K562 (cell line): ENCODE measurements around the gene CDPF1. TPM values are rescaled to one million over a fixed set of nuclear protein-coding genes. Genes with fewer than 3 reads are reported as not detected.

Experiments used
- ATAC-seq: fragments of 200-7000 bp; cut with Tn5 transposase; 3 replicates; pipeline ENCODE4 v1.9.1; 2020; ENCODE audit warnings: moderate library complexity
- BruUV-seq: library from RNA; stranded (reverse); fragments of 400-500 nt; replicated peaks from 2 replicates; lab custom pipeline; 2021; lab: Mats Ljungman, UMichigan
- CTCF ChIA-PET: fragments of 300-600 bp; formaldehyde crosslinking; extraction: SDS; loops from one replicate; lab custom pipeline; 2021; ENCODE audit warnings: low intra/inter-chr PET ratio; lab: Yijun Ruan, JAX
- POLR2A ChIA-PET: fragments of 300-600, 350-650 bp; sonication (Branson Sonifier 250); formaldehyde crosslinking; extraction: SDS; loops from one replicate; lab custom pipeline; 2021; ENCODE audit warnings: antibody characterized with exemption, inconsistent platforms; lab: Yijun Ruan, JAX
- DNase-seq, 4 experiments: peaks; one replicate each; pipeline versions ENCODE4 v3.0.0 to v3.0.0-alpha.2; 2011 to 2018; ENCODE audit warnings: low spot score in 3 of 4, mixed read lengths in 3 of 4; ENCODE audit errors: extremely low read depth in 1 of 4
- FAIRE-seq: peaks from 2 replicates; lab custom pipeline; 2011; peaks lifted over from hg19 to GRCh38; lab: Jason Lieb, UNC
- H2AFZ ChIP-seq: 2 replicates; pipeline ENCODE4 v1.6.0; 2011; ENCODE audit warnings: low read depth, low read length, control low read depth, inconsistent platforms
- H3K27ac ChIP-seq: fragments of 200-600 bp; 3 replicates; pipeline ENCODE4 v1.8.0; 2011; ENCODE audit warnings: low read depth, mild to moderate bottlenecking, control low read depth, inconsistent platforms, low read length, moderate library complexity, mixed read lengths; ENCODE audit errors: extremely low read depth
- H3K27me3 ChIP-seq, 2 experiments: fragments of 300-600 bp in 1 of 2; 2 replicates in 1 of 2; 3 replicates in 1 of 2; pipeline versions ENCODE4 v1.6.0 to v1.8.0; 2011; ENCODE audit warnings: inconsistent platforms in 2 of 2, low read length in 2 of 2, mild to moderate bottlenecking in 1 of 2, mixed read lengths in 1 of 2, moderate library complexity in 1 of 2; ENCODE audit not compliant: control insufficient read depth in 2 of 2, insufficient read depth in 2 of 2
- H3K36me3 ChIP-seq: fragments of 300-600 bp; 3 replicates; pipeline ENCODE4 v1.8.0; 2011; ENCODE audit warnings: mild to moderate bottlenecking, low read length, inconsistent platforms; ENCODE audit not compliant: control insufficient read depth, insufficient read depth
- H3K4me1 ChIP-seq, 2 experiments: fragments of 200-600 bp in 1 of 2; replicated peaks in 1 of 2; 2 replicates in 1 of 2; 3 replicates in 1 of 2; pipeline versions ENCODE4 v1.5.1 to v1.8.0; 2011; ENCODE audit warnings: inconsistent platforms in 2 of 2, low read length in 2 of 2, mild to moderate bottlenecking in 1 of 2, mixed read lengths in 1 of 2, moderate library complexity in 1 of 2; ENCODE audit not compliant: control insufficient read depth in 2 of 2, insufficient read depth in 2 of 2
- H3K4me2 ChIP-seq: 2 replicates; pipeline ENCODE4 v1.6.1; 2011; ENCODE audit warnings: low read length, control low read depth, inconsistent platforms, mixed read lengths; ENCODE audit not compliant: insufficient read depth
- H3K4me3 ChIP-seq: fragments of 200-600 bp; sonication (generic), shearing (Covaris generic); 2 replicates; pipeline ENCODE4 v1.5.1; 2016; ENCODE audit warnings: control low read depth, inconsistent platforms
- H3K79me2 ChIP-seq: fragments of 200-600 bp; 3 replicates; pipeline ENCODE4 v1.8.0; 2011; ENCODE audit warnings: low read length, inconsistent platforms; ENCODE audit not compliant: control insufficient read depth, insufficient read depth
- H3K9ac ChIP-seq, 2 experiments: 2 replicates each; pipeline versions ENCODE4 v1.6.0 to v1.6.1; 2011; ENCODE audit warnings: low read depth in 2 of 2, low read length in 2 of 2, control low read depth in 1 of 2, inconsistent platforms in 1 of 2, mild to moderate bottlenecking in 1 of 2, mixed read lengths in 1 of 2; ENCODE audit not compliant: insufficient read depth in 1 of 2
- H3K9me1 ChIP-seq: one replicate; pipeline ENCODE4 v1.6.0; 2011; ENCODE audit warnings: inconsistent platforms, mild to moderate bottlenecking, low read length, moderate library complexity; ENCODE audit not compliant: control insufficient read depth, insufficient read depth
- H3K9me3 ChIP-seq: replicated peaks from 2 replicates; pipeline ENCODE4 v1.5.1; 2011; ENCODE audit warnings: low read depth, low read length, inconsistent platforms; ENCODE audit not compliant: control insufficient read depth, insufficient read depth
- H4K20me1 ChIP-seq: replicated peaks from 2 replicates; pipeline ENCODE4 v1.6.1; 2011; ENCODE audit warnings: low read length, inconsistent platforms, mixed read lengths; ENCODE audit not compliant: control insufficient read depth, insufficient read depth
- ADNP ChIP-seq: fragments of 200-800 bp; sonication (Bioruptor generic); IDR thresholded peaks from 2 replicates; pipeline ENCODE4 v1.6.1; 2016; ENCODE audit warnings: missing genetic modification characterization, missing compliant biosample characterization
- CC2D1A ChIP-seq: fragments of 450-650 bp; IDR thresholded peaks from 2 replicates; pipeline ENCODE4 v1.6.1; 2017; ENCODE audit warnings: mild to moderate bottlenecking
- ETS2 ChIP-seq: IDR thresholded peaks from 2 replicates; pipeline ENCODE4 v1.6.1; 2016; ENCODE audit warnings: borderline replicate concordance, missing genetic modification characterization, mild to moderate bottlenecking, moderate library complexity, missing compliant biosample characterization; ENCODE audit not compliant: poor library complexity, severe bottlenecking
- MYC ChIP-seq, 2 experiments: fragments of 250-450 bp in 1 of 2; sonication (Bioruptor Pico) in 1 of 2; IDR thresholded peaks; 2 replicates each; pipeline versions ENCODE4 v1.5.1 to v1.6.1; 2012 to 2021; ENCODE audit warnings: low read depth in 2 of 2, borderline replicate concordance in 1 of 2, improper control_type of control experiment in 1 of 2, low read length in 1 of 2, mild to moderate bottlenecking in 1 of 2, moderate library complexity in 1 of 2
- NFYB ChIP-seq: IDR thresholded peaks from 2 replicates; pipeline ENCODE4 v1.6.1; 2011; ENCODE audit warnings: mild to moderate bottlenecking, moderate library complexity; ENCODE audit not compliant: insufficient read length; ENCODE audit errors: extremely low read depth
- RBM22 ChIP-seq: fragments of 200-400 bp; formaldehyde crosslinking; IDR thresholded peaks from 2 replicates; pipeline ENCODE4 v1.6.1; 2018; ENCODE audit warnings: low read length, low read depth; ENCODE audit not compliant: poor library complexity, severe bottlenecking
- SMARCA4 ChIP-seq: fragments of 450-650 bp; IDR thresholded peaks from 2 replicates; pipeline ENCODE4 v1.6.1; 2016
- ZNF24 ChIP-seq: fragments of 450-650 bp; IDR thresholded peaks from 2 replicates; pipeline ENCODE4 v1.6.1; 2016
- ZNF263 ChIP-seq: sonication (generic); formaldehyde crosslinking; IDR thresholded peaks from 2 replicates; pipeline ENCODE4 v1.8.0; 2022; ENCODE audit warnings: mild to moderate bottlenecking, missing genetic modification reagents, borderline replicate concordance
- ZNF3 ChIP-seq: fragments of 250-450 bp; sonication (Bioruptor Pico); IDR thresholded peaks from 2 replicates; pipeline ENCODE4 v1.5.0; 2021; ENCODE audit warnings: mild to moderate bottlenecking, moderate library complexity
- ZNF609 ChIP-seq: sonication (generic); formaldehyde crosslinking; IDR thresholded peaks from 2 replicates; pipeline ENCODE4 v1.8.1; 2023; ENCODE audit warnings: missing genetic modification reagents, mild to moderate bottlenecking, borderline replicate concordance
- WGBS: fragments of 100-300 bp; shearing (Covaris generic); methylation state at CpG from one replicate; pipeline ENCODE4 v1.1.6; 2016; ENCODE audit warnings: low coverage, mixed read lengths; ENCODE audit not compliant: insufficient coverage; ENCODE audit errors: missing lambda C conversion rate; 5-methylcytosine and 5-hydroxymethylcytosine counted together
- in situ Hi-C: fragments of 300-500 bp; cut with MboI; formaldehyde crosslinking; loops from 4 replicates; pipeline ENCODE4 v1.15.0; 2018; ENCODE audit warnings: inconsistent platforms, mixed read lengths
- intact Hi-C: fragments of 100-400 bp; cut with micrococcal nuclease; formaldehyde crosslinking; loops from 2 replicates; pipeline ENCODE4 v1.14.2; 2022
- polyA plus RNA-seq, 8 experiments: library from polyadenylated mRNA; depleted of rRNA in 4 of 8; stranded (reverse) in 5 of 8; unstranded in 3 of 8; fragments of >200 nt; fragmentation: Nextera tagmentation in 2 of 8; fragmentation: Illumina TruSeq in 1 of 8; extraction: Ambion mirVana in 2 of 8; extraction: Trizol in 1 of 8; gene quantifications; 2 replicates each; pipeline versions ENCODE4 v1.2.1 to v1.2.3, GENCODE V29; 2011 to 2014; ENCODE audit warnings: inconsistent platforms in 1 of 8, missing spikeins in 1 of 8
- total RNA-seq, 7 experiments: library from RNA; depleted of rRNA in 6 of 7; stranded (reverse); fragments of >200 nt in 6 of 7; fragmentation: Illumina TruSeq in 2 of 7; extraction: Trizol in 2 of 7; gene quantifications; 2 replicates each; pipeline versions ENCODE4 v1.2.1 to v1.2.3, GENCODE V29; 2011 to 2021; ENCODE audit warnings: low replicate concordance in 1 of 7

CDPF1 gene
- total and polyA plus RNA-seq, 9 of the 15 experiments (the other 6 are each of a cell fraction or from before 2014, with no cell fraction given): 0.84 to 19.5 (median 9.1) TPM

DNA sequence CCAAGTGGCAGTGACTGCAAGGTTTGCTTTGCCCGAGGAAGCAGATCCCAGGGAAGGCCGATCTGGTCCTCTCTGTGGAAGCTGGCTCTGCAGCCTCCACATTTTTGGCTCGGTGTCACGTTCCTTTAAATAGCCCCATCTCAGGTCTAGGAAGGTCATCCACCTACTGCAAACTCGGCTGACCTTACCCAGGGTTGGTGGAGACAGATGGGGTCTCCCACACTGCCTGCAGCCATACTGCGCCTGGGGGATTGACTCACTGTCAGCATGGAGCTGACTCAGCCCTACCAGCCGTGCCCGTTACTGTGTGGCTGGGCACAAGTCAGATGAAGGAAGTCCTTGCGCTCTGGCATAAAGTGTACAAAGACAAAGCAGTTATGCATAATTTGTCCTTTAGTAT is 16.9 kb downstream of the CDPF1 start:
- POLR2A ChIA-PET: no interaction called here
- ATAC-seq: no peak
- CTCF ChIA-PET: no interaction called here

More for the DNA sequence above, 16.9 kb downstream of the CDPF1 start:
- H3K36me3 ChIP-seq: no peaks in the 10 kb centered on the region
- no TSS peak for BruUV-seq
- intact Hi-C loops (no loop called here), in situ Hi-C loops (no loop called here)
- H4K20me1 ChIP-seq: no peaks in the 10 kb centered on the region
- no peaks in the 10 kb centered on the region for H3K9me1 ChIP-seq
- H3K27me3 ChIP-seq: no peaks in the 10 kb centered on the region
- H3K4me1 ChIP-seq: peaks cover 15 to 22% of the 10 kb centered on the region in 2 experiments; a peak in 4 of 5 replicates
- H3K4me2 ChIP-seq: no peak overlapping the region
- H3K9ac ChIP-seq: peak overlapping the region in 1 of 2 experiments; percentile 80; a peak in 1 of 4 replicates
- no peak for FAIRE-seq
- H3K4me3 ChIP-seq: no peak overlapping the region
- H3K27ac ChIP-seq: no peak overlapping the region
- WGBS: 77% methylated on average over 9 of the region's 9 CpGs
- no peak for DNase-seq
- H3K79me2 ChIP-seq: no peaks in the 10 kb centered on the region
- TF ChIP-seq MYC (IDR thresholded peaks at IDR 0.05; ENCODE audit: low read depth, low read length) (no peak), MYC (CRISPR knock-in tag; IDR thresholded peaks at IDR 0.05; ENCODE audit: borderline replicate concordance, low read depth) (no peak), CC2D1A (no peak), ADNP (tag) (no peak), ZNF609 (CRISPR knock-in tag) (no peak), ZNF3 (CRISPR knock-in tag) (no peak), SMARCA4 (no peak), ZNF263 (no peak), ETS2 (tag) (no peak), RBM22 (no peak), NFYB (no peak), ZNF24 (no peak)
- H2AFZ ChIP-seq: no peak overlapping the region
- no peaks in the 10 kb centered on the region for H3K9me3 ChIP-seq
